ENCODE data around the gene SLC26A5.

The SLC26A5 gene

DNA sequence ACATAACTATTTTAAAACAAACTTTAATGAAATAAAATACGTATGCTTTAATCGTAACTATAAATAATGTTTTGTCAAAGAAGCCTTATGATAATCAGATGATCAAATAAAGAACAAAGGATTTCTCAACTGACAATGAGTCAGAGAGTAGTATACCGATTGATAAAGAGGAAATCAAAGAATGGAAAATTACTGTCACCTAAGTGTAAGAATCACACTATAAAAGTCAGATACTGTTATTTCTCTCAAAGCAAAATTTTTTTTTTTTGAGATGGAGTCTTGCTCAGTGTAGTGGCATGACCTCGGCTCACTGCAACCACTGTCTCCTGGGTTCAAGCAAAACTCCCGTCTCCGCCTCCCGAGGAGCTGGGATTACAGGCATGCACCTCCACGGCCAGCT is 120.3 kb downstream of the SLC26A5 start:
- FAIRE-seq (no peak), DNase-seq (ENCODE audit: insufficient read length, low spot score) (no peak)
- TF ChIP-seq, protein P1, sequence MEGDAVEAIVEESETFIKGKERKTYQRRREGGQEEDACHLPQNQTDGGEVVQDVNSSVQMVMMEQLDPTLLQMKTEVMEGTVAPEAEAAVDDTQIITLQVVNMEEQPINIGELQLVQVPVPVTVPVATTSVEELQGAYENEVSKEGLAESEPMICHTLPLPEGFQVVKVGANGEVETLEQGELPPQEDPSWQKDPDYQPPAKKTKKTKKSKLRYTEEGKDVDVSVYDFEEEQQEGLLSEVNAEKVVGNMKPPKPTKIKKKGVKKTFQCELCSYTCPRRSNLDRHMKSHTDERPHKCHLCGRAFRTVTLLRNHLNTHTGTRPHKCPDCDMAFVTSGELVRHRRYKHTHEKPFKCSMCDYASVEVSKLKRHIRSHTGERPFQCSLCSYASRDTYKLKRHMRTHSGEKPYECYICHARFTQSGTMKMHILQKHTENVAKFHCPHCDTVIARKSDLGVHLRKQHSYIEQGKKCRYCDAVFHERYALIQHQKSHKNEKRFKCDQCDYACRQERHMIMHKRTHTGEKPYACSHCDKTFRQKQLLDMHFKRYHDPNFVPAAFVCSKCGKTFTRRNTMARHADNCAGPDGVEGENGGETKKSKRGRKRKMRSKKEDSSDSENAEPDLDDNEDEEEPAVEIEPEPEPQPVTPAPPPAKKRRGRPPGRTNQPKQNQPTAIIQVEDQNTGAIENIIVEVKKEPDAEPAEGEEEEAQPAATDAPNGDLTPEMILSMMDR (IDR thresholded peaks at IDR 0.05; ENCODE audit: insufficient read depth, missing control alignments) = no peak

All from D721Med (cell line).